Calu3 (cell line): ENCODE results near the gene RAB5B. TPM values are rescaled to one million over a fixed set of nuclear protein-coding genes. Genes with fewer than 3 reads are reported as not detected.
"Not testable (repeated sequence)": the region's sequence is repeated elsewhere in the genome, so short reads cannot be mapped to it uniquely, and the experiment has no call there.

Experiments used
- BruUV-seq: library from RNA; stranded (reverse); fragments of 400-500 nt; replicated peaks from 2 replicates; lab custom pipeline; 2021; lab: Mats Ljungman, UMichigan
- CTCF ChIA-PET: fragments of 300-600 bp; sonication (Branson Sonifier 250); formaldehyde crosslinking; loops from one replicate; lab custom pipeline; 2022; ENCODE audit warnings: antibody characterized with exemption; lab: Charles Lee
- DNase-seq: peaks from one replicate; pipeline ENCODE4 v3.0.0; 2022
- H3K27ac Mint-ChIP-seq: one replicate; pipeline ENCODE4 v1.8.0; 2022; ENCODE audit warnings: mixed read lengths; ENCODE audit not compliant: unreplicated experiment
- H3K27me3 Mint-ChIP-seq: one replicate; pipeline ENCODE4 v1.8.0; 2022; ENCODE audit warnings: mixed read lengths; ENCODE audit not compliant: unreplicated experiment
- H3K36me3 Mint-ChIP-seq: one replicate; pipeline ENCODE4 v1.8.0; 2022; ENCODE audit warnings: mild to moderate bottlenecking, moderate library complexity, mixed read lengths; ENCODE audit not compliant: insufficient read depth, unreplicated experiment
- H3K4me1 Mint-ChIP-seq: one replicate; pipeline ENCODE4 v1.8.0; 2022; ENCODE audit warnings: mild to moderate bottlenecking, low read depth, mixed read lengths; ENCODE audit not compliant: unreplicated experiment
- H3K4me3 Mint-ChIP-seq: one replicate; pipeline ENCODE4 v1.8.0; 2022; ENCODE audit warnings: mild to moderate bottlenecking, low read depth, moderate library complexity, mixed read lengths; ENCODE audit not compliant: unreplicated experiment
- H3K9me3 Mint-ChIP-seq: one replicate; pipeline ENCODE4 v1.8.0; 2022; ENCODE audit warnings: low read depth, mixed read lengths; ENCODE audit not compliant: unreplicated experiment
- CTCF ChIP-seq: fragments of 200-600 bp; IDR thresholded peaks from one replicate; pipeline ENCODE4 v1.8.0; 2022; ENCODE audit warnings: antibody characterized with exemption; ENCODE audit not compliant: unreplicated experiment
- intact Hi-C: fragments of 100-400 bp; cut with micrococcal nuclease; formaldehyde crosslinking; loops from one replicate; pipeline ENCODE4 v1.10.0; 2022; ENCODE audit not compliant: unreplicated experiment
- total RNA-seq: library from RNA; stranded (reverse); gene quantifications from 2 replicates; pipeline ENCODE4 v1.2.3, GENCODE V29; 2022

RAB5B gene
- total RNA-seq, 1 experiment from 2014 or later, result 91.6 TPM

GRCh38 chr12:55984861-55985260 lies 11.0 kb downstream of the RAB5B start:
- Mint-ChIP-seq H3K27ac (no peak overlapping the region), H3K36me3 (peaks cover 65% of the 10 kb centered on the region), H3K27me3 (no peaks in the 10 kb centered on the region), H3K9me3 (no peaks in the 10 kb centered on the region), H3K4me1 (peaks cover 8% of the 10 kb centered on the region), H3K4me3 (no peak overlapping the region)
- no peak for DNase-seq
- no TSS peak for BruUV-seq
- intact Hi-C loops, result no loop called here
- CTCF ChIA-PET, result interaction anchor here (0.8 to 1.2 kb wide), 2 partner anchors 11 kb away, joined by 4 read pairs; partner anchors contain the start of gene RAB5B
- TF ChIP-seq CTCF, result no peak

GRCh38 chr12:55985341-55985740 lies 11.5 kb downstream of the RAB5B start:
- no peak overlapping the region for H3K27ac Mint-ChIP-seq
- CTCF ChIA-PET, result interaction anchor here (1.2 kb wide), 1 partner anchor 11 kb away, joined by 4 read pairs; no protein-coding TSS in a partner anchor
- no peak for DNase-seq
- H3K4me1 Mint-ChIP-seq, result peaks cover 8% of the 10 kb centered on the region
- H3K27me3 Mint-ChIP-seq, result no peaks in the 10 kb centered on the region
- no peak for TF ChIP-seq CTCF
- no peaks in the 10 kb centered on the region for H3K9me3 Mint-ChIP-seq
- intact Hi-C loops, result no loop called here
- no TSS peak for BruUV-seq
- H3K4me3 Mint-ChIP-seq, result no peak overlapping the region
- H3K36me3 Mint-ChIP-seq, result peaks cover 65% of the 10 kb centered on the region

- DNase-seq, H3K4me3 Mint-ChIP-seq, H3K9me3 Mint-ChIP-seq, BruUV-seq, H3K27me3 Mint-ChIP-seq, H3K27ac Mint-ChIP-seq, intact Hi-C loops, H3K4me1 Mint-ChIP-seq: not testable (repeated sequence)
- peaks cover 64% of the 10 kb centered on the region for H3K36me3 Mint-ChIP-seq
- CTCF ChIA-PET, result interaction anchor here (0.7 kb wide), 1 partner anchor 1079 kb away, joined by 3 read pairs; no protein-coding TSS in a partner anchor
Observed at GRCh38 chr12:55985976-55986375, 12.1 kb downstream of the RAB5B start.

GRCh38 chr12:55991110-55991509 lies 17.2 kb downstream of the RAB5B start:
- no peak overlapping the region for H3K4me3 Mint-ChIP-seq
- intact Hi-C loops, result no loop called here
- CTCF ChIA-PET, result interaction anchor here (0.7 kb wide), 2 partner anchors 39 to 303 kb away, joined by 3 read pairs; no protein-coding TSS in a partner anchor
- no TSS peak for BruUV-seq
- DNase-seq, result no peak
- H3K36me3 Mint-ChIP-seq, result peaks cover 75% of the 10 kb centered on the region
- H3K27ac Mint-ChIP-seq, result no peak overlapping the region
- H3K4me1 Mint-ChIP-seq, result peaks cover 18% of the 10 kb centered on the region
- no peaks in the 10 kb centered on the region for H3K27me3 Mint-ChIP-seq
- H3K9me3 Mint-ChIP-seq, result no peaks in the 10 kb centered on the region
- no peak for TF ChIP-seq CTCF

- BruUV-seq, result no TSS peak
Observed at GRCh38 chr12:55993230-55993853, 19.5 kb downstream of the RAB5B start.

More at GRCh38 chr12:55993230-55993853, 19.5 kb downstream of the RAB5B start:
- Mint-ChIP-seq H3K36me3 (peaks cover 75% of the 10 kb centered on the region), H3K27me3 (no peaks in the 10 kb centered on the region), H3K4me1 (peaks cover 26% of the 10 kb centered on the region), H3K27ac (no peak overlapping the region), H3K9me3 (no peaks in the 10 kb centered on the region), H3K4me3 (no peak overlapping the region)
- intact Hi-C loops, result no loop called here
- CTCF ChIA-PET, result interaction anchor here (0.6 to 1.4 kb wide), 2 partner anchors 19 to 44 kb away, joined by 3 to 4 read pairs; no protein-coding TSS in a partner anchor
- TF ChIP-seq CTCF, result no peak
- DNase-seq, result no peak
